Sigmoid colon (tissue), 4 donors: ENCODE measurements around the gene ATP1B3.
A peak's percentile ranks its signal among the peaks of the same experiment; 100 is the strongest.

ENCODE experiments used
- CTCF ChIP-seq, 4 experiments: fragments of 450-650 bp in 3 of 4; fragments of 200-600 bp in 1 of 4; IDR thresholded peaks; one replicate each; pipeline ENCODE4 v1.5.1; 2016 to 2019; ENCODE audit warnings: antibody characterized with exemption in 4 of 4, mild to moderate bottlenecking in 3 of 4, moderate library complexity in 2 of 4
- EP300 ChIP-seq, 4 donors: sonication (generic); formaldehyde crosslinking; IDR thresholded peaks; one replicate each; pipeline ENCODE4 v1.6.1; 2017; ENCODE audit warnings: antibody characterized with exemption in 4 of 4
- POLR2A ChIP-seq, 2 donors: fragments of 450-650 bp; IDR thresholded peaks; one replicate each; pipeline ENCODE4 v1.6.1; 2016; ENCODE audit warnings: antibody characterized with exemption in 2 of 2, mild to moderate bottlenecking in 2 of 2, moderate library complexity in 2 of 2
- POLR2AphosphoS5 ChIP-seq, 4 donors: sonication (generic); formaldehyde crosslinking; IDR thresholded peaks; one replicate each; pipeline ENCODE4 v1.6.1; 2017; ENCODE audit warnings: antibody characterized with exemption in 4 of 4

GRCh38 chr3:141875374-141875892, 1.0 kb upstream of the ATP1B3 start:
- TF ChIP-seq CTCF (IDR thresholded peaks at IDR 0.05) (peak; percentile 79 to 92 (median 89)), EP300 (IDR thresholded peaks at IDR 0.05) (no peak), POLR2A (IDR thresholded peaks at IDR 0.05) (no peak), POLR2AphosphoS5 (IDR thresholded peaks at IDR 0.05) (peak in 3 of 4 donors; percentile 12 to 67 (median 14))
